ENCODE measurements around the gene ERCC6L2.

- no peak for TF ChIP-seq CTCF (IDR thresholded peaks at IDR 0.05)
- TF ChIP-seq EZH2phosphoT487 (IDR thresholded peaks at IDR 0.05): no peak
Observed at GRCh38 chr9:96006296-96006879, 130.9 kb downstream of the ERCC6L2 start.

Measured in neural progenitor cell (in vitro differentiated cells).